Fibroblast of skin of left biceps (primary cell): ENCODE results near the gene CIB4.

Experiments used
- DNase-seq, 2 experiments: peaks; one replicate each; pipeline ENCODE4 v3.0.0-alpha.2; 2013; ENCODE audit warnings: low read depth in 2 of 2

CIB4 gene

DNA sequence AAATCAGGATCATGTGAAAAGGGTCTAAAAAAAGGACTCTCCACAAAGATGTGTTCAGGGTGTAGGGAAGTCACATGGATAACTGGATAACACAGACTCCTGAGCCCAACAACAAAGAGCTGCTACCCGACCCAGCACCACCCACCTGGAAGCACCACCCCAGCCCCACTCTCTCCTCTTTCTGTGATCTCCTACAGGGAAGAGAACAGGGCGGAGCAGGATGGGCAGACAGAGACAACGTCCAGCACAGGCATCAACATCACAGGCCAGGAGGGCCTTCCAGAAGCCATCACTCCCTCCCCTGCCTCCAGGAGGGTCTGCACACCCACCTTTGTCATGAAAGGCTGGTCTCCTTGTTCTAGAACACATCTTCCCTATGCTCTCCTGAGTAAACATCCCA is 1.3 kb upstream of the CIB4 start:
- DNase-seq, result no peak

DNA sequence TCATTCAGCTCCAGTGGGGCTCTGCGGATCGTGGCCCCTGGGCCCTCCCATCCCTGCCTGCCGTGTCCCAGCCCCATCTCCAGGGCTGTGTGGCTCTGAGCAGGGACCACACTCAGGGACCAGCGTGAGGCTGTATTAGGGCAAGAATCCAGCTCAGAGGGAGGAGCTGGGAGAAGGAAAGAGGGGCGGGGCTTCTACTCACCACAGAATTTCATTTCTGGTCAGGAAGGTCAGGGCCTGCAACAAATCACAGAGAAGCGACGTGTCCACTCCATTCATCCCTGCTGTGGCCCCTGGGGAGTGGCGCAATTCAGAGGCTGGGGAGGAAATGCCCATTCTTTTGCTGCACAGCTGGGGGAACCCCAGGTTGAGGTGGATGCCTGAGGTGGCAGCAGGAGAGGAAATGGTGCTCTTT is 828 bp downstream of the CIB4 start:
- DNase-seq, result no peak

GRCh38 chr2:26639685-26640243 is 1.4 kb downstream of the CIB4 start:
- DNase-seq, result no peak

DNA sequence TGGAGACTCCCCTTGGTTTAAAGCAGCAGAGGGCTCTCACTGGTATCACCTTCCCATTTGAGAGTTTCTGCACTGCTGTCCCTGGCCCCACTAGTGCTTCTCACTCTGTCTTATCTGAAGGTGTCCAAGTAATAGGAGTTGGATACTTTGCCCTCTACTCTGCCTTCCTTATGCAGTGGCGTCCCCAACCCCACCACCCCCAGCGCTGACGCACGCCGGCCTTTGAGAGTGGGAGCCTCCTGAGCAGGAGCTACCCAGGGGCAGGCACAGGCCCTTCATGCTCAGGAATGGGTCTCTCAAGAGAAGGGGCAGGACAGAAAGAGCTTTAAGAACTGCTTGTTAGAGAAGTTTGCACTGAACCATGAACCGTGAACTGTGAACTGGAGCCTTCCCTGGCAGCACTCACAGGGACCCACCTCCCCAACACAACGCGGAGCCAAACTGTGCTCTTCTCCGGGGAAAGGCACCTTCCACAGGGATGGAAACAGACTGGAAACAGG is 3.3 kb downstream of the CIB4 start:
- no peak for DNase-seq

DNA sequence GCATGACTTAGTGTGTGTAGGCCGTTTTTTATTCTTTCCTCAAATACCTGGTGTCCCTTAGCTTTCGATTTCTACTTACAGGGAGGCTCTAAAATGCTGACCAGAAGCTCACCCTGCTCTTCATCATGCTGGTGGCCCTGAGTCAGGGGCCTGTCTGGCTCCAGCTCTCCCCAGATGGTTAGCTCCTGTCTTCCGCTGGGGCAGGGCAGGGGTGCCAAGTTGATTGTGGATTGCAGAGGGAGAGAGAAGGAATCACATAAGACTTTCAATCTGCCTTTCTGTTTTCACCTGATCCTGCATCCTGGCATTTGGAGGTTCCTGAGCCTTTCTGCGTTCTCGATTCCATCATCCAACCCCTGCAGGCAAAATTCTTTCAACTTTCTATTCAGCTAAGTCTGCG is 4.2 kb downstream of the CIB4 start:
- no peak for DNase-seq

- DNase-seq, result no peak
These were observed 5.8 kb downstream of the CIB4 start for GRCh38 chr2:26635401-26635800.

DNA sequence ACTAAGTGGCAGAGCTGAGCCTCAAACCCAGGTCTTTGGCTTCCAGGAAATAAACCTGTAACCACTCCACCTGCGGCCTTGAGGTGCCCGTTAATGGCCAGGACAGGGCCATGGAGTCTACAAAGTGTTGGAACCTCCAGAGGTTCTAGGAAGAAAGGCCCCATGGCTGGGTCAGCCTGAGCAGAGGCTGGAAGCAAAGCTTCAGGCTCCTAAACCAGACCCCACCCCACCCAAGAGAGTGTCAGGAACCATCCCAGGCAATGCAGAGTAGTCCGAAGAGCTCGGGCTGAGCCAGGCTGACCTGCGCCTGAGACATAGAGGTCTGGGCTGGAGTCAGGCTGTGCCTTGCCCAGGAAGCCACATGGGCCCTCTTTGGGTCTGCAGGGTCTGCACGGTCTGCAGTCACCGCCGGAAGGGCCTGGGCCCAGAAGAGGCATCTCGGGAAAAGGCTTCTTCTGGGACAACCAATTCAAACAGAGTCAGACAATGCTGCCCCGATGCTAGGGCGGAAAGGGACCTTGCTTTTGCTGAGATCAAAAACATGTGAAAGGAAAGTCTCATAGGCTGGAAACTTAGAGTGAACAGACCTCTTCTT is 6.4 kb downstream of the CIB4 start:
- no peak for DNase-seq

DNA sequence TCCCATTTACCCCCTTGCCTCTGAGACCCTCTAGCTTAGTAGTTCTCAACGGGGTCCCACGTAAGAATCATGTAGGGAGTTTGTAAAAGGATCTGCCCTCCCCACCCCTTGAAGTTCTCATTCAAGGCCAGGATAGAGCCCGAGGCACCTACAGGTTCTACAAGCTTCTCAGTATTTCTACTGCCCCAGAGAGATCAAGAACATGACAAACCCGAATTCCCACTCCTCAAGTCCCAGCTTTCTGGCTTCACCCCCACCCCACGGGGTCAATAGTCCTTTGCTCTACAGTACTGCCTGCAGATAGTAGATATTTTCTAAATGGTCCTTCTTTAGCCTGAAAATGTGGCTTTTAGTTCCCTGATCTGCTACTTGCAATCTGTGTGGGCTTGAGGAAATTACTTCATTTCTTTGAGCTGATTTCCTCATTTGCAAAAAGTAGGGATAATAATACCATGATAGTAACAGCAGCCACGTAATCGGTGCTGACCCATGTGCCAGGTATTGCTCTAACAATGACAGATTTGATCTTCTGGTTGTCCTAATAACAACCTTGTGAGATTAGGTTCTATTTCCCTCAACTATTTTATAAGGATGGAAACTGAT is 7.1 kb downstream of the CIB4 start:
- DNase-seq, result no peak

DNA sequence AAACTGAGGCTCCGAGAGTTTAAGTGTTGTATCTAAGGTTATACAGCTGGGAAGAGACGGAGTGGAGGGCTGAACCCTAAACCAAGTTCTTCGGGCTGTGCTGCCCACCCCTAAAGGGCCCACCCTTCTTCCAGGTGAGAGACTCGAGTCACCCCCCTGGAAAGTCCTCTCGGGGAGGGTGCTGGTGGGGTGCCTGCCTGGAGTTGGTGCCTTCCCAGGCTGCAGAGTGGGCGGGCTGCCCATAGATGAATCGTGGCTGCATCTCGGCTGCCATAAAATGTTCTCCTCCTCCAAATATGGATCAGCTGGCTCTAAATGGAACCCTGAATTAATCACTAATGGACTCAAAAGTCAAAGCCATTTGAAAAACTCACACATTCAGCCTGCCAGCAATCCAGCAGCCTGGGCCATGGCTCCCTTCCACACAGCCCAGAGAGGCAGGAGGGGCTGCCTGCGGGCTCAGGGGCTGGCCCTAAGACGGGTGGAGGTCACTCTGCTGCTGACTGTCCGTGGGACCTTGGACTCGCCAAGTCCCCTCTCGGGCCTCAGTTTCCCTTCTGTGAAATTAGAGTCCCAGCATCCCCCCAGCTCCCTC is 7.7 kb downstream of the CIB4 start:
- DNase-seq, result no peak

DNA sequence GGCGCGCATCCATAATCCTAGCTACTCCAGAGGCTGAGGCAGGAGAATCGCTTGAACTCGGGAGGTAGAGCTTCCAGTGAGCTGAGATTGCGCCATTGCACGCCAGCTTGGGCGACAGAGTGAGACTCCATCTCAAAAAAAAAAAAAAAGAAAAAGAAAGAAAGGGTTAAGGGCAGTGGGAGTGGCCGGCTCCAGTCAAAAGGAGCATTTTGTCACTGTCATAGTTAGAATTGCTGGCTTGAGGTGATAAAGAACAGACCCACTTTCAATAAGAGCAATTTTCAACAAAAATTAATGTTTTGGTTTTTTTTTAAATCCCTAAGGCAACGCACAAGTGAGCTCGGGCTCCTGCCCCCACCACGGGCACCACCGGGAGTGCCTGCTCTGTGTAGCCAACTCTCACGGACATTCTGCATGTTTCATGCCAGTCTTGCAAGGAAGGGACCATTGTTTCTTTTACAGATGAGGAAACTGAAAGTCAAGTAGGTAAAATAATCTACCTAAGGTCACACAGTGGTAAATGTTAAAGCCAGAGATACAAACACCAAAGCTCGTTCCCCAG is 8.5 kb downstream of the CIB4 start:
- DNase-seq, result no peak

GRCh38 chr2:26631401-26632170 is 9.6 kb downstream of the CIB4 start:
- DNase-seq, result no peak

DNA sequence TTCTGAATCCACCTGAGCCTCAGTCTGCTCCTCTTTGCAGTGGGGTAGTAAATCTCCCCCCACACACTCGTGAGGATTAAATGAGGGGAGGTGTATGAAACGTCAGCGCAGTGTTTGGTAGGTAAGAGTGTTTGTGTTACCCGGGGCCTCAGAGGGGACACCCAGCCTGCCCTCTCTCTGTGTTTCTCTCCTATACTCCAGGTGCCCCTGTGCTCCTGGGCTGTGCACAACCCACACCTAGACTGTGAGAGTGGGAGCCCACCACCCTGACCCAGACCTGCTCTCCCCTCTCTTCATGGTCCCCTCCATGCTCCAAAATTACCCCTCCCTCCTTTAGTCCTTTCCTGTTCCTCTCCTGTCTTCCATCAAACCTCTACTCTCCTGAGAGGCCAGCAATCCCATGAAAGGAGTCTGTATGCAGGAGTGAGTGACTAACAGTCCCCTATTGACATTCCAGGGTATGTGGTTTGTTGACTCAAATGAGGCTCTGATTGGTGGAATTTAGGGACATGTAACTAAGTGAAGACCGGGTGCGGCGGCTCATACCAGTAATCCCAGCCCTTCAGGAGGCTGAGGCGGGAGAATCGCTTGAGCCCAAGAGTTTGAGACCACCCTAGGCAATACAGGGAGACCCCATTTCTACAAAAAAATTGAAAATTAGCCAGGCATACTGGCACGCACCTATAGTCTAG is 10.4 kb downstream of the CIB4 start:
- DNase-seq, result no peak

DNA sequence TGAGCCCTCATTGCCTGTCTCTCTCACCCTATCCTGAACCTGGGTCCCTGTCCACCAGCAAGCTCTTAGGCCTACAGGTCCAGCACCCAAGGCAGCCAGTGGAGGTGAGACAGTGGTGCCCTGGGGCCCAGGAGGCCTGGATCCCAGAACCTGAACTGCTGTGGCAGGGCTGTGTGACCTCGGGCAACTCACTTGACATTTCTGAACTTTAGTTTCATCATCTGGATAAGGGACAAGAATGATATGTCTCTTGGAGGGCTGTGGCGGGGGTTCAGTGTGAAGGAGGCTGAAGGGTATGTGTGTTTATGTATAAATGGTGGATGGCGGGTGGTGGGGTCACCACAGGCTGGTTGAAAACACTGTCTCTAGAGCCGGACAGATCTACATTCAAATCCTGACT is 10.9 kb downstream of the CIB4 start:
- no peak for DNase-seq

- DNase-seq, result no peak
These were observed 11.4 kb downstream of the CIB4 start for GRCh38 chr2:26629751-26630150.

GRCh38 chr2:26629346-26629630 is 11.9 kb downstream of the CIB4 start:
- no peak for DNase-seq

- DNase-seq, result no peak
These were observed 12.4 kb downstream of the CIB4 start for GRCh38 chr2:26628561-26629345.

DNA sequence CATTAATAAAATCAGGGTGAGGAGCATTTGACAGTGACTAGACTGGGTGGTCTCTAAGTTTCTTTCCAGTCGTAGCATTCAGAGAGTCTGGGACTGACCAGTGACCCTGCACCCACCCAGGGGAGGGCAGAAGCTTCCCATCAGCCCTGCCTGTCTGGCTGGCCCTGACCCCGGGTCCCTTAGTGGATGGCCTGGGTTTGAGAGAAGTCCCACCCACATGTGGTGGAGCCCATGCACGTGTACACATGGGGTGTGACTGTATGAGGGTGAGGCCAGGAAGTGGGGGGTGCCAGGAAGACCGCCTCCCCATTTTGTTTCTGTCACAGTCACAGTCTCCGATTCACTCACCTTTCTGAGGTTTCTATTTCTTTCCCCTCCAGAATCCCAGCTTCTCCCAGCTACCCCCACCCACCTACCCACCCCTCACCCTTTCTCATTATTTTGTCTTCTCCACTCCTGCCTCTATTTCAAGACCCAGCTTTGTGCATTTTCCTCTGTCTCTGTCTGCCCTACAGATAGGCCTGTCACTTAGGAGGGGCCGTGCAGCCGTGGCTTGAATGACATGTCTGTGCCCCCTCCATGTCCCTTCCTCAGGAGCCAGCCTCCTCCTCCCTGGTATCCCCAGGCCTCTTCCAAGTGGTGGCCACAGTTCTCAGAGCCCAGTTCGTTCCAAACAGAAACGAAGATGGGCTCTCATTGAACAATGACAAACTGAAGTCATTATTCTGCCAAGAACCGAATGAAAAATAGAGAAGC is 13.6 kb downstream of the CIB4 start:
- DNase-seq, result no peak

- no peak for DNase-seq
These were observed 14.6 kb downstream of the CIB4 start for GRCh38 chr2:26626606-26627005.

GRCh38 chr2:26623541-26624495 is 17.3 kb downstream of the CIB4 start:
- DNase-seq, result no peak
